CD4-positive, alpha-beta T cell treated with Interleukin-15 for 1 hour (primary cell): ENCODE data around the gene MBTD1.
"Not testable (repeated sequence)": the region's sequence is repeated elsewhere in the genome, so short reads cannot be mapped to it uniquely, and the experiment has no call there.

ENCODE experiments used
- DNase-seq: peaks from one replicate; pipeline ENCODE4 v3.0.0-alpha.2; 2020

The MBTD1 gene

DNA sequence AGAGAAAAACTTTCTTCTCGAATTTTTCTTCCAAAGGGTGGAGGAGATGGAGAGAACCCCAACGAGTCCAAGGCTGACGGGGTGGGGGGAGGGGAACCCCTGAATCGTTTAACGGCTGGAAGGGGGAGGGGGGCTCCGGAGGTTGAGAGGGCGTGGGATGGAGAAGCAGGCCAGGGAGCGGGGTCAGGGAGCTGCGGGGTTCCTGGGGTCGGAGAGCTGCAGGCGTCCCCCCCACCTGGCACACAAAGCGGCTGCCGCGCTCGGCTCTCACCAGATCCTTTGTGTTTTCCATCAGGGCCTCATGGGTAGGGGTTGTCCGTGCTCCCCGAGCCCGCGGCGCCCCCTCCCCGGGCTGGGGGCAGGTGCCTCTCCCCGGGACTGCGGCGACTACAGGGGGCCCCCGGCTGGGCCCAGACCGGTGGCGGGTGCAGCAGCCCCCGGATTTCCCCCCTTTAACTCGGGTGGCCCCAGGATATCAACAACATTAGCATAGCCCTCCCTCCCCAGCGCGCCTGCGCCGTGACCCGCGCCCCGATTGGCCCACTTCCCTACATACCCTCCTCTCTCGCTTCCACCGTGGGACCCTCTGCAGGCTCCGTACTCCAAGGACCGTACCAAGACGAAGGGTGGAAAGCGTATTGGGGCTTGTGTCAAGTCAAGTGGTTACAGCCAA is at the start of gene MBTD1:
Gene MBTD1 (minus strand): TSS at position 486 of the 673 bp plus-strand sequence. CDS start 34,888 bp downstream, outside the sequence.
- DNase-seq, result peak; percentile 96

GRCh38 chr17:51305182-51305581 is 45.3 kb upstream of the MBTD1 start:
- no peak for DNase-seq

DNA sequence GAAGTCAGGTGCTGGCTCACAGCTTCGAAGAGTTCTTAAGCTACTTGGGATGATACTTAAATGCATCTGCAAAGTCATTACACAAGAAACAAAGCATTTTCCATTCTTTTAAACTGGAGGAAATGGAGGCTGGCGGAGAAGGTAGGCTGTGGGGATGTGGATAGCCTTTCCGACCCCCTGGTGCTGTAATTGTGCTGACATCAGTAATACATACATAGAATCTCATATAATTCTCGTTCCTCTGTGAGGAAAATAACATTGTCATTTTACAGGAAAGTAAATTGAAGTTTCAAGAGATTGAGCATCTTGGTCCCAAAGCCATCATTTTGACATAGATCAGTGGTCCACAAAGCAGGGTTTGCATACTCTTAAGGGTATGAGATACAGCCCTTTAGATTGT is 40.0 kb upstream of the MBTD1 start:
- no peak for DNase-seq

- no peak for DNase-seq
Observed at GRCh38 chr17:51298508-51299371, 38.9 kb upstream of the MBTD1 start.

DNA sequence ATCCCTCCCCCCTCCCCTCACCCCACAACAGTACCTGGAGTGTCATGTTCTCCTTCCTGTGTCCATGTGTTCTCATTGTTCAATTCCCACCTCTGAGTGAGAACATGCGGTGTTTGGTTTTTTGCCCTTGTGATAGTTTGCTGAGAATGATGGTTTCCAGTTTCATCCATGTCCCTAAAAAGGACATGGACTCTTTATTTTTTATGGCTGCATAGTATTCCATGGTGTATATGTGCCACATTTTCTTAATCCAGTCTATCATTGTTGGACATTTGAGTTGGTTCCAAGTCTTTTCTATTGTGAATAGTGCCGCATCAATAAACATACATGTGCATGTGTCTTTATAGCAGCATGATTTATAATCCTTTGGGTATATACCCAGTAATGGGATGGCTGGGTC is 34.5 kb upstream of the MBTD1 start:
- DNase-seq, result not testable (repeated sequence)

DNA sequence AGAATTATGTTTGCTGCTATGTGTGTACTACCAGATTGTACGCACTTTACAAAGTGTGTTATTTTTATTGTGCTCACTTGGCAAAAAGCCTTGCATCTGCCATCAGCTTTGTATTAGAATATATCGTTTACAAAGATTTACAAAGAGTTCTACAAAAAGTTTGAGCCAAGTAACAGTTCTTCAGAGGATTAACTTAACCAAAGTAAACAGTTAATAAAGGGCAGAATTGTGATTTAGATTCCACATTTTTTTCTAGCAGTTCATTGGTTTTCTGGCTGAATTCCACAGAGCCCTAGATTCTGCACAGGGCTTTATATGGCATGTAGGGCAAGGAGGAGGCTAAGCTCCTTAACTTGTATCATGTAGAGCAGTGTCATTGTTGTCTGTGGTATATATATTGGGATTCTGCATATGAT is 29.9 kb upstream of the MBTD1 start:
- no peak for DNase-seq

GRCh38 chr17:51287412-51287811 is 27.6 kb upstream of the MBTD1 start:
- no peak for DNase-seq

DNA sequence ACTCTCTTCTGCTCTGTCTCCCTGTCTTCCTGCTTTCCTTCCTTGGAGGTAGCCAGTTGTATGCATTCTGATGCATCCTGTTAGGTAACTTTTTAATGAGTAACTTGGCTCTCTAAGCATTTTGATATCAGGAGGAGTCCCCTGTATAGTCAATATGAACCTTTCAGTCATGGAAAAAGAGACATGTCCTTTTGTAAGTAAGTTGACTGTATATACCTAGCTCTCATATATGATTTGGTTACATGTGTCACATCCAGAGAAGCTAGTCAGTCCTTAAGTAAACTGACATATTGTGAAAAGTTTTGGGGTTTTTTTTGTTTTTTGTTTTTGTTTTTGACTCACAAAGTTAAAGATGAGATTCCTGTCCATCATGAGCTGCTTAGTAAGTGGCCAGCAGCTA is 19.3 kb upstream of the MBTD1 start:
- DNase-seq, result no peak

DNA sequence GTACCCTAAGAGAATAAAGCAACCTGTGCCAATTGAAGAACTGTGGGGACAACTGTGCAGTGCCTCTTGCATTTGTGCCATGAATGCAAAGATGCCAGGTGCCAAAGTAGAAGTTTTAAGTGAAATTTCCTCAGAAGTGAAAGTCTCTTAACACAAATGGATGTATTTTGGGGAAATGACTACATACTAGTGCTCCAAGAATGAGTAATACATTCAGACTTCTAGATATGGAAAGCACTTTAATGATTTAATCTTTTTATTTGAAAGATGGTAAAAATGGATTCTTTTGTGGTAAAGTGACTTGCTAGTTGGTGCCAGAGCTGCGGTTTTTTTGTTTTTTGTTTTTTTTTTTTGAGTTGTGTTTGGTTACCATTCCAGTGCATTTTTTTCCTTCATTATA is 15.5 kb upstream of the MBTD1 start:
- no peak for DNase-seq

DNA sequence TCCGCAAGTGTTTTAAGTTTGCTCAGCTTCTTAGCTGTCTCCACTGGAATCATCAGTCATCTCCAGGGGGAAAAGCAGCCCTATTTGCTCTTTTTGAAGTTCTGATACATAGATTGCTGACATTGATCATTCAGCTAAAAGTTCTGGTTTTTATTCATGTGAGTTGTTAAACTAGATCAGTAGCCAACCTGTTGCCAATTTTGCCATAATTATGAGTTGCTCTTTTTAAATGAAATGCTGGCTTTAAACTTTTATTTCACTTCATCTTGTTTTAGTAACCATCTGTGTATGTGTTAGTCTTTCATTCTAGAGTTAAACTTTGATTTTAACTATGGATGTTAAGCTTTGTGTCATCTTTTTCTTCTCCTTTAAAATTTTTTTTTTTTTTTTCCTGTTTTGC is 13.0 kb upstream of the MBTD1 start:
- DNase-seq, result no peak

DNA sequence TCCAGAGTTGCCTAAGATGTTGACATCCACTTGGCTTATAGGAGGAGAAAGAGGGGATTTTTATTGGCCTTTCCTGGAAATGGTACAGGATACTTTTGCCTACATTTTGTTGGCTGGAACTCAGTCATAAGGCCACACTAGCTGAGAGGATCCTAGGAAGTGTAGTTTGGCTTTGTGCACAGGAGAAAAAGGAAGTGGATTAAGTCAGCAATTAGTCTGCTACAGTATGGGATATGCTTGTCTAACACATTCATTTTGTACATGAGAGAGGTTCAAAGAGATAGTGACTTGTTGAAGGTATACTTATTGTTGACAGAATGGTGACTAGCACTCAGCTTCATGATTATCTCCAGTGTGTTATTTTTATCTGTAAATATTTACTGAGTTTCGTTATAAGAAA is 10.8 kb upstream of the MBTD1 start:
- DNase-seq, result no peak

- no peak for DNase-seq
Observed at GRCh38 chr17:51269991-51270390, 10.1 kb upstream of the MBTD1 start.

GRCh38 chr17:51264466-51264865 is 4.6 kb upstream of the MBTD1 start:
- not testable (repeated sequence) for DNase-seq

- no peak for DNase-seq
Observed at GRCh38 chr17:51263006-51263405, 3.2 kb upstream of the MBTD1 start.

- no peak for DNase-seq
Observed at GRCh38 chr17:51261024-51261963, 1.4 kb upstream of the MBTD1 start.

DNA sequence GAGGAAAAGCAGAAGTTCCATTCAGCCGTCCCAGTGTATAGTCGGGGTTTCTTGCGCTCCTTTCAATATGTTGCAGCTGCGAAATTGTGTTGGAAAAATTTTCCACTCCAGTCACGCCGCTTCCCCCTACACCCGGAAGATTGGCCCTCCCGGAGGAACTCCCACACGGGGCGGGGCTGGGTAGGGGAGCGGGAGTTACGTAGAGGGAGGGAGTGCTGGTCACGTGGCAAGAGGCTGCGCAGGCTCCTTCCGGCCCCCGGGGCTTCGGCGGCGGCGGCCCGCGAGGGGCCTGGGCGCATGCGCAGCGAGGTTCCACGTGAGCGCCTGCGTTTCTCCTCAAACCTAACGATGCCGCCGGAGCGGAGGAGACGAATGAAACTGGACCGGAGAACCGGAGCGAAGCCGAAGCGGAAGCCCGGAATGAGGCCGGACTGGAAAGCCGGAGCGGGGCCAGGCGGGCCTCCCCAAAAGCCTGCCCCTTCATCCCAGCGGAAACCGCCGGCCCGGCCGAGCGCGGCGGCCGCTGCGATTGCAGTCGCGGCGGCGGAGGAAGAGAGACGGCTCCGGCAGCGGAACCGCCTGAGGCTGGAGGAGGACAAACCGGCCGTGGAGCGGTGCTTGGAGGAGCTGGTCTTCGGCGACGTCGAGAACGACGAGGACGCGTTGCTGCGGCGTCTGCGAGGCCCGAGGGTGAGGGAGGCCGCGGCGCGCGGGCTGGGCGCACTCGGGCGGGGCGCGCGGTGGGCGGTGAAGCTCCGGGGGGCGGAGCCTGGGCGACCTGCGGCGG is 581 bp upstream of the MBTD1 start, which contains the start of gene UTP18:
Gene UTP18 (plus strand): TSS at position 310 of the 787 bp plus-strand sequence. CDS start 39 bp downstream, at position 349.
- peak; percentile 97 for DNase-seq

- DNase-seq, result no peak
Observed at GRCh38 chr17:51258756-51259563, 889 bp downstream of the MBTD1 start.

DNA sequence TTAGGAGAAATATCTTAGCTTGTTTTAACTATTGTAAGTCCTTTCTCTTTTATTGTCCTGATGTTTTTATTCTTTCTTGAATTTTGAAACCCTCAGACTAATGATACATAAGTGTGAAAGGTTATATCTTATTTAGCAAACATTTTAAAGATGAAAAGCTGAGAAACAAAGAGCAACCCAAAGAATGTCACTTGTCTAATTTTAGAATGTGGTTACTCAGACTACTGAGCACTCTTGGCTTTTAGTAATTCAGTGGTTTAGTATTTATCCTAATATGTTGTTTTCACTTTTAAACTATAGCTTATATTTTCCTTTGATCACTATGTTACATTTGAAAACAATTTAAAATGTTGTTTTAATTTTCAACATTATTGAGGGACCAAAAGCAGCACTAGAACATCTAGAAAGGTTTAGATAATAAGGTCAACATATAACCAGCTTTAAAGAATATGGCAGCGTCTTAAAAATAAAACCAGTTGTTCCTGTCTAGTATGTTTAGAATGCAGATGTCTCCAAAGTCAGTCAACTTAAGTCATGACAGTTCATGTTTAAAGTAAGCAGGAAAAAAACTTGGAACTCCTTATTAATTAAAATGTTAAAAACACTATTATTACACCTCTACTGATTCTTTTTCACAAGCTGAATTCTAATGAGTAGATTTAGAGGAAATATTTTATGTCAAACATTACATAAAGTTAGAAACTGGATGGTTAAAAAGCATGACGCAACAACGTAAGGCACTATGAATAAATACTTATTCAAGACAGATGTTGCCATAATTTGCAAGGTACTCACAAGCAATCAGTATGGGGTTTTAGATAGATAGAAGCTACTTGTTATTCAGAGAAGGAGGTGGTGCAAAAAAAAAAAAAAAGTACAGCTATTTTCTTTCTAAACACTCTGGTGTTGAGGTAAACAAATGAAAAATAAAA is 2.4 kb downstream of the MBTD1 start:
- no peak for DNase-seq

GRCh38 chr17:51256101-51256500 is 3.7 kb downstream of the MBTD1 start:
- DNase-seq, result no peak

DNA sequence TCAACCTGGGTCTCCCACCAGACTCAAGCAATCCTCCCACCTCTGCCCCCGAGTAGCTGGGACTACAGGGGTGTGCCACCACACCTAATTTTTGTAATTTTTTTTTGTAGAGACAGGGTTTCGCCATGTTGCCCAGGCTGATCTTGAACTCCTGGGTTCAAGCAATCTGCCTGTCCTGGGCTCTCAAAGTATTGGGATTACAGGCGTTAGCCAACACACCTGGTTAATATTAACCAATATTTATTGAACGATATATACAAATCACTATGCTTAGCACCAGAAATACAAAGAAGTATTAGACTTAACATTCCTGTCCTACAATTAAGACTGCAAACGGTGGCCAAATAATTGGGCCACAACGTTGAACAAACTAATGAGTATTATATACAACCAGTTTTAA is 4.2 kb downstream of the MBTD1 start:
- DNase-seq, result no peak
